K562 (cell line): ENCODE measurements around the gene RGR. TPM values are rescaled to one million over a fixed set of nuclear protein-coding genes. Genes with fewer than 3 reads are reported as not detected.

ENCODE experiments used
- CREB3 ChIP-seq: fragments of 450-650 bp; conservative IDR thresholded peaks from 2 replicates; pipeline ENCODE4 v1.6.1; 2016; ENCODE audit warnings: missing genetic modification characterization, low read depth, mild to moderate bottlenecking, missing compliant biosample characterization, moderate library complexity
- DMBX1 ChIP-seq: fragments of 250-450 bp; sonication (Bioruptor Pico); IDR thresholded peaks from 2 replicates; pipeline ENCODE4 v1.8.0; 2022; ENCODE audit warnings: inconsistent platforms, mild to moderate bottlenecking, moderate library complexity, borderline replicate concordance
- FOXP1 ChIP-seq: sonication (generic); formaldehyde crosslinking; IDR thresholded peaks from 2 replicates; pipeline ENCODE4 v1.8.0; 2022; ENCODE audit warnings: mild to moderate bottlenecking, missing genetic modification reagents
- GMEB1 ChIP-seq: fragments of 250-450 bp; sonication (Bioruptor Pico); IDR thresholded peaks from 2 replicates; pipeline ENCODE4 v1.4.0; 2020; ENCODE audit warnings: mild to moderate bottlenecking
- NR3C1 ChIP-seq: sonication (generic); formaldehyde crosslinking; IDR thresholded peaks from 2 replicates; pipeline ENCODE4 v1.8.1; 2022; ENCODE audit warnings: missing genetic modification reagents
- POLR3A ChIP-seq: IDR thresholded peaks from 2 replicates; pipeline ENCODE4 v1.6.1; 2011; ENCODE audit warnings: borderline replicate concordance, mild to moderate bottlenecking, moderate library complexity; ENCODE audit not compliant: insufficient read length, insufficient read depth; ENCODE audit errors: extremely low read depth
- RCOR1 ChIP-seq, 2 experiments: IDR thresholded peaks; 2 replicates each; pipeline ENCODE4 v1.6.1; 2012; ENCODE audit warnings: low read depth in 2 of 2, low read length in 2 of 2, borderline replicate concordance in 1 of 2, improper control_type of control experiment in 1 of 2
- REST ChIP-seq, 2 experiments: fragments of 450-650 bp; formaldehyde crosslinking in 1 of 2; IDR thresholded peaks; 2 replicates each; pipeline versions ENCODE4 v1.4.0 to v1.6.1; 2014 to 2020; ENCODE audit warnings: mild to moderate bottlenecking in 2 of 2, borderline replicate concordance in 1 of 2, low read depth in 1 of 2
- ZKSCAN8 ChIP-seq: fragments of 200-800 bp; sonication (Bioruptor generic); IDR thresholded peaks from 2 replicates; pipeline ENCODE4 v1.6.1; 2016; ENCODE audit warnings: missing genetic modification characterization, missing compliant biosample characterization
- ZNF134 ChIP-seq: fragments of 250-450 bp; sonication (Bioruptor Pico); conservative IDR thresholded peaks from 2 replicates; pipeline ENCODE4 v1.4.0; 2020
- ZNF197 ChIP-seq: fragments of 200-800 bp; sonication (Bioruptor generic); IDR thresholded peaks from 2 replicates; pipeline ENCODE4 v1.6.1; 2016; ENCODE audit warnings: low read depth, missing genetic modification characterization, missing compliant biosample characterization
- ZNF232 ChIP-seq: sonication (generic); formaldehyde crosslinking; IDR thresholded peaks from 2 replicates; pipeline ENCODE4 v1.8.0; 2022; ENCODE audit warnings: mild to moderate bottlenecking, missing genetic modification reagents
- polyA plus RNA-seq, 8 experiments: library from polyadenylated mRNA; depleted of rRNA in 4 of 8; stranded (reverse) in 5 of 8; unstranded in 3 of 8; fragments of >200 nt; fragmentation: Nextera tagmentation in 2 of 8; fragmentation: Illumina TruSeq in 1 of 8; extraction: Ambion mirVana in 2 of 8; extraction: Trizol in 1 of 8; gene quantifications; 2 replicates each; pipeline versions ENCODE4 v1.2.1 to v1.2.3, GENCODE V29; 2011 to 2014; ENCODE audit warnings: inconsistent platforms in 1 of 8, missing spikeins in 1 of 8
- total RNA-seq, 7 experiments: library from RNA; depleted of rRNA in 6 of 7; stranded (reverse); fragments of >200 nt in 6 of 7; fragmentation: Illumina TruSeq in 2 of 7; extraction: Trizol in 2 of 7; gene quantifications; 2 replicates each; pipeline versions ENCODE4 v1.2.1 to v1.2.3, GENCODE V29; 2011 to 2021; ENCODE audit warnings: low replicate concordance in 1 of 7

Gene RGR
- total and polyA plus RNA-seq, 9 of the 15 experiments (the other 6 are each of a cell fraction or from before 2014, with no cell fraction given): not detected

- TF ChIP-seq GMEB1 (CRISPR knock-in tag): no peak
- TF ChIP-seq CREB3 (tag): 0 out of 2 replicates have a peak, but pooled peaks have one; percentile 29
- TF ChIP-seq ZNF232 (CRISPR knock-in tag): peak; percentile 92
- TF ChIP-seq ZNF134 (CRISPR knock-in tag): no peak
- TF ChIP-seq RCOR1 (IDR thresholded peaks at IDR 0.05; ENCODE audit: borderline replicate concordance in 1 of 2, low read depth in 2 of 2, low read length in 2 of 2): peak in 1 of 2 experiments; percentile 85; a peak in 1 of 4 replicates
- 0 out of 2 replicates have a peak, but pooled peaks have one; percentile 41 for TF ChIP-seq ZKSCAN8
- TF ChIP-seq POLR3A: no peak
- TF ChIP-seq ZNF197 (CRISPR knock-in tag): 0 out of 2 replicates have a peak, but pooled peaks have one; percentile 35
- peak; percentile 100 for TF ChIP-seq REST (IDR thresholded peaks at IDR 0.05; ENCODE audit: borderline replicate concordance)
- peak; percentile 97 for TF ChIP-seq REST (CRISPR knock-in tag; IDR thresholded peaks at IDR 0.05; ENCODE audit: low read depth)
- TF ChIP-seq FOXP1 (CRISPR knock-in tag): peak; percentile 78; the same call in 1 of the 2 replicates
- TF ChIP-seq NR3C1 (CRISPR knock-in tag): peak; percentile 89
- TF ChIP-seq DMBX1 (CRISPR knock-in tag): peak; percentile 84; the same call in 1 of the 2 replicates
Observed at GRCh38 chr10:84291384-84291783, 46.5 kb downstream of the RGR start (continued).
